Measurements from ENCODE around the gene CPEB4.

GRCh38 chr5:173981185-173981761 is 93.1 kb downstream of the CPEB4 start:
- TF ChIP-seq RARB (CRISPR knock-in tag; IDR thresholded peaks at IDR 0.05) (no peak), ESRRG (CRISPR knock-in tag; IDR thresholded peaks at IDR 0.05) (no peak)

Data from SK-N-SH treated with all-trans-retinoic acid at 6 μM for 48 hours (cell line).